HepG2 (cell line): ENCODE data around the gene ASCL2. TPM values are rescaled to one million over a fixed set of nuclear protein-coding genes. Genes with fewer than 3 reads are reported as not detected.

Source experiments
- FOXA1 ChIP-seq, 2 experiments: fragments of 450-650 bp in 1 of 2; sonication (generic) in 1 of 2; formaldehyde crosslinking in 1 of 2; IDR thresholded peaks; 2 replicates each; pipeline versions ENCODE4 v1.4.0 to v1.6.1; 2016 to 2020; ENCODE audit warnings: missing genetic modification reagents in 1 of 2
- HMG20A ChIP-seq: IDR thresholded peaks from 2 replicates; pipeline ENCODE4 v1.6.1; 2016; ENCODE audit warnings: borderline replicate concordance
- KAT8 ChIP-seq: IDR thresholded peaks from 2 replicates; pipeline ENCODE4 v1.6.1; 2016; ENCODE audit warnings: missing genetic modification reagents, missing compliant biosample characterization
- KLF16 ChIP-seq, 2 experiments: sonication (generic) in 1 of 2; formaldehyde crosslinking in 1 of 2; IDR thresholded peaks; 2 replicates each; pipeline versions ENCODE4 v1.6.1 to v1.8.0; 2016 to 2023; ENCODE audit warnings: missing genetic modification reagents in 2 of 2, missing compliant biosample characterization in 1 of 2
- MYC ChIP-seq: sonication (generic); formaldehyde crosslinking; IDR thresholded peaks from 2 replicates; pipeline ENCODE4 v1.9.0; 2021; ENCODE audit warnings: missing genetic modification reagents, borderline replicate concordance
- NR1H2 ChIP-seq: sonication (generic); formaldehyde crosslinking; IDR thresholded peaks from 2 replicates; pipeline ENCODE4 v1.8.1; 2022; ENCODE audit warnings: low read depth, missing genetic modification reagents, borderline replicate concordance
- PHF8 ChIP-seq: sonication (generic); formaldehyde crosslinking; IDR thresholded peaks from 2 replicates; pipeline ENCODE4 v1.5.0; 2020; ENCODE audit warnings: missing genetic modification reagents
- SMC3 ChIP-seq: IDR thresholded peaks from 2 replicates; pipeline ENCODE4 v1.6.1; 2011; ENCODE audit warnings: low read length, improper control_type of control experiment
- ZBTB3 ChIP-seq: sonication (generic); formaldehyde crosslinking; IDR thresholded peaks from 2 replicates; pipeline ENCODE4 v1.4.0; 2020; ENCODE audit warnings: low read depth, mild to moderate bottlenecking, moderate library complexity, missing genetic modification reagents, borderline replicate concordance
- ZNF10 ChIP-seq: sonication (generic); formaldehyde crosslinking; IDR thresholded peaks from 2 replicates; pipeline ENCODE4 v1.4.0; 2020; ENCODE audit warnings: mild to moderate bottlenecking, low read depth, missing genetic modification reagents, borderline replicate concordance
- ZSCAN31 ChIP-seq: sonication (generic); formaldehyde crosslinking; IDR thresholded peaks from 2 replicates; pipeline ENCODE4 v1.5.0; 2020; ENCODE audit warnings: low read depth, mild to moderate bottlenecking, missing genetic modification reagents
- ZSCAN9 ChIP-seq: IDR thresholded peaks from 2 replicates; pipeline ENCODE4 v1.6.1; 2016; ENCODE audit warnings: borderline replicate concordance
- polyA plus RNA-seq, 8 experiments: library from polyadenylated mRNA; depleted of rRNA in 3 of 8; stranded (reverse) in 7 of 8; unstranded in 1 of 8; fragments of >200 nt; fragmentation: Illumina TruSeq in 4 of 8; extraction: Trizol in 4 of 8; gene quantifications; 2 replicates each; pipeline versions ENCODE4 v1.2.1 to v1.2.3, GENCODE V29; 2011 to 2016; ENCODE audit warnings: low read depth in 4 of 8, missing spikeins in 1 of 8, mixed read lengths in 1 of 8; ENCODE audit not compliant: insufficient read depth in 1 of 8
- total RNA-seq, 5 experiments: library from RNA; depleted of rRNA; stranded (reverse); fragments of >200 nt; fragmentation: Illumina TruSeq; extraction: Trizol; gene quantifications; 2 replicates each; pipeline ENCODE4 v1.2.3, GENCODE V29; 2016; ENCODE audit warnings: low read depth in 1 of 5
- TF ChIP-seq, protein P1 (sequence below): IDR thresholded peaks from 2 replicates; pipeline ENCODE4 v1.6.1; 2016; ENCODE audit warnings: low read depth
- TF ChIP-seq, protein P2 (sequence below): sonication (generic); formaldehyde crosslinking; IDR thresholded peaks from 2 replicates; pipeline ENCODE4 v1.5.1; 2020; ENCODE audit warnings: mild to moderate bottlenecking, missing genetic modification reagents, moderate library complexity
- TF ChIP-seq, protein P3 (sequence below): sonication (generic); formaldehyde crosslinking; IDR thresholded peaks from 2 replicates; pipeline ENCODE4 v1.4.0; 2020; ENCODE audit warnings: mild to moderate bottlenecking, missing genetic modification reagents
- TF ChIP-seq, protein P4 (sequence below): sonication (generic); formaldehyde crosslinking; IDR thresholded peaks from 2 replicates; pipeline ENCODE4 v1.8.1; 2023; ENCODE audit warnings: mild to moderate bottlenecking, missing genetic modification reagents

The ASCL2 gene
- total and polyA plus RNA-seq, 2 of the 13 experiments (the other 11 are each of a cell fraction or from before 2014, with no cell fraction given), result 0.07 TPM; not detected in 1

DNA sequence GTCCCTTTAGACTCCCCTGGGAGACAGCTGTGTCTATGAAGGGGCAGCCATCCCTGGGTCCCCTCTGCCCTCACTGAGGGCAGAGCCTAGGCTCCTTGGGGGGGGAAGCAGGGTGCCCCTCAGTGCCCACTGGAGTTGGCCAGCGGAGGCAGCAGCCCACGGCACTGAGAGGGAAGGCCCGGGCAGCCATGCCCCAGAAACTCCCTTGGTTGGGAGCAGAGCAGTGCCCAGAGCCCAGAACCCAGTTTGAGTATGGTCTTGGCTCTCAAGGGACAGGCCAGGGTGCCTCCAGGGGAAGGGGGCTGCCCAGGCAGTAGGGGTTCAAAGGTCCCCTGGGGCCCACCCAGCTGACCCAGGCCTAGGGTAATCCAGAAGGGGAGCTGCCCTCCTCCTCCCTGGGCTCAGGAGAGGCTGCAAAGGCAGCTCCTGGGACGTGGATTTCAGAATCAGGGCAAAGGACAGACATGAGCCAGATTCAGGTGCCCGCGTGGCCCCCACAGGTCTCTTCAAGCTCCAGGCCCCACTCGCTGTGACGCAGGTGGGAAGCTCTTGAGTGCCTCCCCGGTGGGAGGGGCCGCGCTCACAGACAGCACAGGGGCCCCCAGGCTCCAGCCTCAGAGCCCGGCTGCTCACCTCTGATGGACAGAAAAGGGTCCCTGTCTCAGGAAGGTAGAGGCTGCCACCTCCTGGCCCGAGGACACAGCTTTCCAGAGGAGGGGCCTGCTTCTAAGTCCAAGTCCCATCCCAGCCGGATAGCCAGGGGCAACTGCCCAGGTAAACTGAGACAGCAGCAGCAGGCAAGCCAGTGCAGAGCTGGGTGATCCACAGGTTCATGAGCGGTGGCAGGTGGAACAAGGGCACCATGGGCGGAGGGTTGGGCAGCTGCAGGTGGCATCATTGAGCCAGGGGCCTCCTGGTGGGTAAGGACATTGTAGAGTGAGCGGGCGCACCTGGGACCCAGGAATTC is 28.7 kb upstream of the ASCL2 start (continued):
- TF ChIP-seq, protein P1, sequence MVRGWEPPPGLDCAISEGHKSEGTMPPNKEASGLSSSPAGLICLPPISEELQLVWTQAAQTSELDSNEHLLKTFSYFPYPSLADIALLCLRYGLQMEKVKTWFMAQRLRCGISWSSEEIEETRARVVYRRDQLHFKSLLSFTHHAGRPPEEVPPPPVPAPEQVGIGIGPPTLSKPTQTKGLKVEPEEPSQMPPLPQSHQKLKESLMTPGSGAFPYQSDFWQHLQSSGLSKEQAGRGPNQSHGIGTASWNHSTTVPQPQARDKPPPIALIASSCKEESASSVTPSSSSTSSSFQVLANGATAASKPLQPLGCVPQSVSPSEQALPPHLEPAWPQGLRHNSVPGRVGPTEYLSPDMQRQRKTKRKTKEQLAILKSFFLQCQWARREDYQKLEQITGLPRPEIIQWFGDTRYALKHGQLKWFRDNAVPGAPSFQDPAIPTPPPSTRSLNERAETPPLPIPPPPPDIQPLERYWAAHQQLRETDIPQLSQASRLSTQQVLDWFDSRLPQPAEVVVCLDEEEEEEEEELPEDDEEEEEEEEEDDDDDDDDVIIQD (CRISPR knock-in tag), result no peak
- no peak for TF ChIP-seq NR1H2 (CRISPR knock-in tag)
- TF ChIP-seq MYC (CRISPR knock-in tag), result no peak
- TF ChIP-seq, protein P2, sequence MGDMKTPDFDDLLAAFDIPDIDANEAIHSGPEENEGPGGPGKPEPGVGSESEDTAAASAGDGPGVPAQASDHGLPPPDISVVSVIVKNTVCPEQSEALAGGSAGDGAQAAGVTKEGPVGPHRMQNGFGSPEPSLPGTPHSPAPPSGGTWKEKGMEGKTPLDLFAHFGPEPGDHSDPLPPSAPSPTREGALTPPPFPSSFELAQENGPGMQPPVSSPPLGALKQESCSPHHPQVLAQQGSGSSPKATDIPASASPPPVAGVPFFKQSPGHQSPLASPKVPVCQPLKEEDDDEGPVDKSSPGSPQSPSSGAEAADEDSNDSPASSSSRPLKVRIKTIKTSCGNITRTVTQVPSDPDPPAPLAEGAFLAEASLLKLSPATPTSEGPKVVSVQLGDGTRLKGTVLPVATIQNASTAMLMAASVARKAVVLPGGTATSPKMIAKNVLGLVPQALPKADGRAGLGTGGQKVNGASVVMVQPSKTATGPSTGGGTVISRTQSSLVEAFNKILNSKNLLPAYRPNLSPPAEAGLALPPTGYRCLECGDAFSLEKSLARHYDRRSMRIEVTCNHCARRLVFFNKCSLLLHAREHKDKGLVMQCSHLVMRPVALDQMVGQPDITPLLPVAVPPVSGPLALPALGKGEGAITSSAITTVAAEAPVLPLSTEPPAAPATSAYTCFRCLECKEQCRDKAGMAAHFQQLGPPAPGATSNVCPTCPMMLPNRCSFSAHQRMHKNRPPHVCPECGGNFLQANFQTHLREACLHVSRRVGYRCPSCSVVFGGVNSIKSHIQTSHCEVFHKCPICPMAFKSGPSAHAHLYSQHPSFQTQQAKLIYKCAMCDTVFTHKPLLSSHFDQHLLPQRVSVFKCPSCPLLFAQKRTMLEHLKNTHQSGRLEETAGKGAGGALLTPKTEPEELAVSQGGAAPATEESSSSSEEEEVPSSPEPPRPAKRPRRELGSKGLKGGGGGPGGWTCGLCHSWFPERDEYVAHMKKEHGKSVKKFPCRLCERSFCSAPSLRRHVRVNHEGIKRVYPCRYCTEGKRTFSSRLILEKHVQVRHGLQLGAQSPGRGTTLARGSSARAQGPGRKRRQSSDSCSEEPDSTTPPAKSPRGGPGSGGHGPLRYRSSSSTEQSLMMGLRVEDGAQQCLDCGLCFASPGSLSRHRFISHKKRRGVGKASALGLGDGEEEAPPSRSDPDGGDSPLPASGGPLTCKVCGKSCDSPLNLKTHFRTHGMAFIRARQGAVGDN (CRISPR knock-in tag), result peak; percentile 51; the same call in 1 of the 2 replicates
- TF ChIP-seq PHF8 (CRISPR knock-in tag), result no peak
- TF ChIP-seq FOXA1 (IDR thresholded peaks at IDR 0.05), result no peak
- no peak for TF ChIP-seq FOXA1 (CRISPR knock-in tag; IDR thresholded peaks at IDR 0.05)
- 0 out of 2 replicates have a peak, but pooled peaks have one; percentile 40 for TF ChIP-seq KAT8
- TF ChIP-seq ZSCAN9 (CRISPR knock-in tag), result no peak
- no peak for TF ChIP-seq ZBTB3
- TF ChIP-seq, protein P3, sequence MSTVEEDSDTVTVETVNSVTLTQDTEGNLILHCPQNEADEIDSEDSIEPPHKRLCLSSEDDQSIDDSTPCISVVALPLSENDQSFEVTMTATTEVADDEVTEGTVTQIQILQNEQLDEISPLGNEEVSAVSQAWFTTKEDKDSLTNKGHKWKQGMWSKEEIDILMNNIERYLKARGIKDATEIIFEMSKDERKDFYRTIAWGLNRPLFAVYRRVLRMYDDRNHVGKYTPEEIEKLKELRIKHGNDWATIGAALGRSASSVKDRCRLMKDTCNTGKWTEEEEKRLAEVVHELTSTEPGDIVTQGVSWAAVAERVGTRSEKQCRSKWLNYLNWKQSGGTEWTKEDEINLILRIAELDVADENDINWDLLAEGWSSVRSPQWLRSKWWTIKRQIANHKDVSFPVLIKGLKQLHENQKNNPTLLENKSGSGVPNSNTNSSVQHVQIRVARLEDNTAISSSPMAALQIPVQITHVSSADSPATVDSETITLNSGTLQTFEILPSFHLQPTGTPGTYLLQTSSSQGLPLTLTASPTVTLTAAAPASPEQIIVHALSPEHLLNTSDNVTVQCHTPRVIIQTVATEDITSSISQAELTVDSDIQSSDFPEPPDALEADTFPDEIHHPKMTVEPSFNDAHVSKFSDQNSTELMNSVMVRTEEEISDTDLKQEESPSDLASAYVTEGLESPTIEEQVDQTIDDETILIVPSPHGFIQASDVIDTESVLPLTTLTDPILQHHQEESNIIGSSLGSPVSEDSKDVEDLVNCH (CRISPR knock-in tag), result no peak
- peak in 1 of 2 experiments; percentile 42; a peak in 1 of 4 replicates for TF ChIP-seq KLF16 (CRISPR knock-in tag; IDR thresholded peaks at IDR 0.05)
- TF ChIP-seq, protein P4, sequence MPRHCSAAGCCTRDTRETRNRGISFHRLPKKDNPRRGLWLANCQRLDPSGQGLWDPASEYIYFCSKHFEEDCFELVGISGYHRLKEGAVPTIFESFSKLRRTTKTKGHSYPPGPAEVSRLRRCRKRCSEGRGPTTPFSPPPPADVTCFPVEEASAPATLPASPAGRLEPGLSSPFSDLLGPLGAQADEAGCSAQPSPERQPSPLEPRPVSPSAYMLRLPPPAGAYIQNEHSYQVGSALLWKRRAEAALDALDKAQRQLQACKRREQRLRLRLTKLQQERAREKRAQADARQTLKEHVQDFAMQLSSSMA (CRISPR knock-in tag), result no peak
- no peak for TF ChIP-seq ZSCAN31 (CRISPR knock-in tag)
- peak; percentile 93 for TF ChIP-seq SMC3
- TF ChIP-seq HMG20A (CRISPR knock-in tag), result no peak
- no peak for TF ChIP-seq ZNF10 (CRISPR knock-in tag)
